PFSK-1 (cell line): Measurements from ENCODE around the gene NSUN6.

Experiments
- FOXP2 ChIP-seq: optimal IDR thresholded peaks from 2 replicates; pipeline ENCODE3; 2011; ENCODE audit warnings: borderline replicate concordance, control low read depth, inconsistent platforms; ENCODE audit not compliant: insufficient read depth; ENCODE audit errors: extremely low read length, extremely low read depth
- POLR2AphosphoS5 ChIP-seq: IDR thresholded peaks from 2 replicates; pipeline ENCODE4 v1.6.1; 2012; ENCODE audit warnings: low read depth, mild to moderate bottlenecking, control low read depth, low read length, moderate library complexity
- REST ChIP-seq, 2 experiments: IDR thresholded peaks; 2 replicates each; pipeline versions ENCODE4 v1.6.1 to v1.8.0; 2011 to 2012; ENCODE audit warnings: low read depth in 2 of 2, low read length in 2 of 2, control low read depth in 1 of 2, inconsistent platforms in 1 of 2, mild to moderate bottlenecking in 1 of 2, moderate library complexity in 1 of 2; ENCODE audit not compliant: insufficient read depth in 1 of 2
- SIN3A ChIP-seq: IDR thresholded peaks from 2 replicates; pipeline ENCODE4 v1.6.1; 2012; ENCODE audit warnings: mild to moderate bottlenecking, low read length, moderate library complexity, borderline replicate concordance; ENCODE audit not compliant: insufficient read depth
- TAF1 ChIP-seq: IDR thresholded peaks from 2 replicates; pipeline ENCODE4 v1.6.1; 2012; ENCODE audit warnings: low read length, control low read depth, borderline replicate concordance; ENCODE audit not compliant: insufficient read depth

The NSUN6 gene

GRCh38 chr10:18668026-18668425, 16.6 kb upstream of the NSUN6 start:
- no peak for TF ChIP-seq POLR2AphosphoS5
- TF ChIP-seq REST (IDR thresholded peaks at IDR 0.05; ENCODE audit: insufficient read depth in 1 of 2, low read depth in 2 of 2, low read length in 2 of 2), result no peak
- no peak for TF ChIP-seq TAF1
- no peak for TF ChIP-seq FOXP2
- no peak for TF ChIP-seq SIN3A

GRCh38 chr10:18666810-18667209, 15.4 kb upstream of the NSUN6 start:
- TF ChIP-seq REST (IDR thresholded peaks at IDR 0.05; ENCODE audit: insufficient read depth in 1 of 2, low read depth in 2 of 2, low read length in 2 of 2) (no peak), TAF1 (no peak), POLR2AphosphoS5 (no peak), SIN3A (no peak), FOXP2 (no peak)

- no peak for TF ChIP-seq POLR2AphosphoS5
- no peak for TF ChIP-seq REST (IDR thresholded peaks at IDR 0.05; ENCODE audit: insufficient read depth in 1 of 2, low read depth in 2 of 2, low read length in 2 of 2)
- TF ChIP-seq TAF1, result no peak
- no peak for TF ChIP-seq FOXP2
- TF ChIP-seq SIN3A, result no peak
Observed at GRCh38 chr10:18665815-18666558, 14.6 kb upstream of the NSUN6 start.

GRCh38 chr10:18664841-18665478, 13.6 kb upstream of the NSUN6 start:
- TF ChIP-seq SIN3A, result no peak
- no peak for TF ChIP-seq POLR2AphosphoS5
- no peak for TF ChIP-seq TAF1

GRCh38 chr10:18660816-18661431, 9.5 kb upstream of the NSUN6 start:
- TF ChIP-seq POLR2AphosphoS5 (no peak), REST (IDR thresholded peaks at IDR 0.05; ENCODE audit: insufficient read depth in 1 of 2, low read depth in 2 of 2, low read length in 2 of 2) (no peak), SIN3A (no peak), TAF1 (no peak), FOXP2 (no peak)
